GM21423 (cell line): ENCODE measurements around the gene SERTAD3.
"Not testable (repeated sequence)": the region's sequence is repeated elsewhere in the genome, so short reads cannot be mapped to it uniquely, and the experiment has no call there.

Source experiments
- ATAC-seq: cut with Tn5 transposase; IDR thresholded peaks from one replicate; pipeline ENCODE4 v1.9.1; 2021; ENCODE audit warnings: mild to moderate bottlenecking, moderate library complexity; ENCODE audit not compliant: unreplicated experiment

Gene SERTAD3

GRCh38 chr19:40411125-40411842 is 32.9 kb downstream of the SERTAD3 start:
- no peak for ATAC-seq

- ATAC-seq: no peak
Observed at GRCh38 chr19:40410030-40410389, 34.1 kb downstream of the SERTAD3 start.

- not testable (repeated sequence) for ATAC-seq
Observed at GRCh38 chr19:40408598-40408925, 35.6 kb downstream of the SERTAD3 start.

GRCh38 chr19:40407714-40408597 is 36.2 kb downstream of the SERTAD3 start:
- ATAC-seq: no peak

GRCh38 chr19:40403262-40403984 is 40.7 kb downstream of the SERTAD3 start:
- ATAC-seq: peak; percentile 52

- ATAC-seq: no peak
Observed at GRCh38 chr19:40400559-40400958, 43.6 kb downstream of the SERTAD3 start.

GRCh38 chr19:40398417-40399131 is 45.6 kb downstream of the SERTAD3 start:
- ATAC-seq: no peak

GRCh38 chr19:40397568-40397906 is 46.6 kb downstream of the SERTAD3 start:
- ATAC-seq: no peak

- no peak for ATAC-seq
Observed at GRCh38 chr19:40396886-40397567, 47.1 kb downstream of the SERTAD3 start.

GRCh38 chr19:40395956-40396355 is 48.2 kb downstream of the SERTAD3 start:
- no peak for ATAC-seq

- ATAC-seq: no peak
Observed at GRCh38 chr19:40394816-40395210, 49.3 kb downstream of the SERTAD3 start.

GRCh38 chr19:40393894-40394815 is 50.0 kb downstream of the SERTAD3 start:
- ATAC-seq: no peak

GRCh38 chr19:40392894-40393517 is 51.1 kb downstream of the SERTAD3 start:
- no peak for ATAC-seq

GRCh38 chr19:40392123-40392522 is 52.0 kb downstream of the SERTAD3 start:
- ATAC-seq: no peak
